GM13977 (cell line): Measurements from ENCODE around the gene KLK4.
A peak's percentile ranks its signal among the peaks of the same experiment; 100 is the strongest.

Source experiments
- DNase-seq: peaks from one replicate; pipeline ENCODE4 v3.0.0; 2012; ENCODE audit warnings: low spot score
- in situ Hi-C: fragments of 300-500 bp; cut with MboI; formaldehyde crosslinking; loops from one replicate; pipeline ENCODE4 v1.12.0; 2022; ENCODE audit warnings: low sequenced_read_pairs, low pct_unique_long_range_greater_than_20kb, mixed read lengths, inconsistent platforms; ENCODE audit not compliant: unreplicated experiment
- TF ChIP-seq, protein P1 (sequence below): IDR thresholded peaks from 2 replicates; pipeline ENCODE4 v1.5.1; 2012; ENCODE audit warnings: mild to moderate bottlenecking, control low read depth; ENCODE audit not compliant: insufficient read depth; ENCODE audit errors: extremely low read depth, missing control alignments

Gene KLK4

DNA sequence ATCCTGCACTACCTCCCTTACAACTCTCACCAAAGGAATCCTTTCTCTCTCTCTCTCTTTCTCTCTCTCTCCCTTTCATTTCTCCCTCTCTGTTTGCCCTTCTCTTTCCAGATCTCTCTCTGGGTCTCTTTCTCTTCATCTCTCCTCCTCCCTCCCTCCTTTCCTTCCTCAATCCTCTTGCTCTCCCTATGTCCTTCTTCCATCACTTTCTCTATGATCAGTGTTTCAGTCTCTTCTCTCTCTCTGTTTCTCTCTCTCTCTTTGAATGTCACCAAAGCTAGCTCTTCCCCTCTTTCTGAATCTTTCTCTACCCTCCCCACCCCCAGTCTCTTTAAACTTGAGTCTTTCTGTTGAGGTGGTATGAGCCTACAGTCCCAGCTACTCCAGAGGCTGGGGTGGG, 19.8 kb upstream of the KLK4 start:
- in situ Hi-C loops, result no loop called here

DNA sequence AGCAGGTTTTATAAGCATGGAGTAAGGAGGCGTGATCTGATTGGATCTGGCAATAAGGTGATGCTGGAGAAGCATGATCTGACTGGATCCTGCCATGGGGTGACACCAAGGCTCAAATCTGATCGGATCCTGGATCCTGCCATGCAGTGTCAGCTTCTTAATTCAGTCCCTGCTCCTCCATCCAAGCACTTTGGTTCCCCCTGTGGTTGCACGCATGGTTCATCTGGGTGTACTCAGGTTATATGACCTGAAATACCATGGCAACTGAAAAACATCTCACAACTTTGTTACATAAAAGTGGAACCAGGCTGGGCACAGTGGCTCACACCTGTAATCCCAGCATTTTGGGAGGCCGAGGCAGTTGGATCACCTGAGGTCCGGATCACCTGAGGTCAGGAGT, 17.6 kb upstream of the KLK4 start:
- in situ Hi-C loops, result no loop called here
- no peak for DNase-seq
- TF ChIP-seq, protein P1, sequence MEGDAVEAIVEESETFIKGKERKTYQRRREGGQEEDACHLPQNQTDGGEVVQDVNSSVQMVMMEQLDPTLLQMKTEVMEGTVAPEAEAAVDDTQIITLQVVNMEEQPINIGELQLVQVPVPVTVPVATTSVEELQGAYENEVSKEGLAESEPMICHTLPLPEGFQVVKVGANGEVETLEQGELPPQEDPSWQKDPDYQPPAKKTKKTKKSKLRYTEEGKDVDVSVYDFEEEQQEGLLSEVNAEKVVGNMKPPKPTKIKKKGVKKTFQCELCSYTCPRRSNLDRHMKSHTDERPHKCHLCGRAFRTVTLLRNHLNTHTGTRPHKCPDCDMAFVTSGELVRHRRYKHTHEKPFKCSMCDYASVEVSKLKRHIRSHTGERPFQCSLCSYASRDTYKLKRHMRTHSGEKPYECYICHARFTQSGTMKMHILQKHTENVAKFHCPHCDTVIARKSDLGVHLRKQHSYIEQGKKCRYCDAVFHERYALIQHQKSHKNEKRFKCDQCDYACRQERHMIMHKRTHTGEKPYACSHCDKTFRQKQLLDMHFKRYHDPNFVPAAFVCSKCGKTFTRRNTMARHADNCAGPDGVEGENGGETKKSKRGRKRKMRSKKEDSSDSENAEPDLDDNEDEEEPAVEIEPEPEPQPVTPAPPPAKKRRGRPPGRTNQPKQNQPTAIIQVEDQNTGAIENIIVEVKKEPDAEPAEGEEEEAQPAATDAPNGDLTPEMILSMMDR, result no peak

More for the DNA sequence above, 19.8 kb upstream of the KLK4 start:
- TF ChIP-seq, protein P1, result no peak
- no peak for DNase-seq

DNA sequence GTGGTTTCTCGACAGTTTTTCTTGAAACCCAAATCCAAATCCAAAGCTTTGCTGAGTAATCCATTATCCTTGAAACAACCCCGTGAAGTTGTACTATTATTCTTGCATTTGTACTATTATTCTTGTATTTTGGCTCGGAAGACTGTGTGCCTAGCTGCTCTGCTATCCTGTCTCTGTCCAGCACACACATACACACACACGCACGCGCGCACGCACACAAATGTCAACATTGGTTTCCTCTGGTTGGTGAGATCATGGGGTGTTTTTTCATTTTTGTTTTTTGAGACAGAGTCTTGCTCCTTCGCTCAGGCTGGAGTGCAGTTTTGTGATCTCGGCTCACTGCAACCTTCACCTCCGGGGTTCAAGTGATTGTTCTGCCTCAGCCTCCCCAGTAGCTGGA, 14.9 kb upstream of the KLK4 start:
- in situ Hi-C loops, result no loop called here
- TF ChIP-seq, protein P1, result no peak
- no peak for DNase-seq

DNA sequence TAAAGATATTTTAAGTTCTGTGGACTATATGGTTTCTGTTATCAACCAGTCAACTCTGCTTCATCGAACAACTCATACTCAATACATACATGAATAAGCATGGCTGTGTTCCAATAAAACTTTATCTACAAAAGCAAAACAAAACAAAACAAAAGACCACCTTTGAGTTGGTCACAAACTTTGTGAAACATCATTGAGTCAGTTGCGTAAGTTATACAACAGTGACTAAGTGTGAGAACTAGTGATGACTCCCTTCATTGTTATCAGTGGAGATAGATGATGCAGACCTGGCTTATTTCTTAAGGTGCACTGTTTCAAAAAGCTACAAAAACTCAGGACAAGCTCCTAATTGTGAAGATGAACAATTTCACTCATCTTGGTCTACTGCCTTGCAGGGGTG, 14.5 kb upstream of the KLK4 start:
- TF ChIP-seq, protein P1, result no peak
- in situ Hi-C loops, result no loop called here
- no peak for DNase-seq

DNA sequence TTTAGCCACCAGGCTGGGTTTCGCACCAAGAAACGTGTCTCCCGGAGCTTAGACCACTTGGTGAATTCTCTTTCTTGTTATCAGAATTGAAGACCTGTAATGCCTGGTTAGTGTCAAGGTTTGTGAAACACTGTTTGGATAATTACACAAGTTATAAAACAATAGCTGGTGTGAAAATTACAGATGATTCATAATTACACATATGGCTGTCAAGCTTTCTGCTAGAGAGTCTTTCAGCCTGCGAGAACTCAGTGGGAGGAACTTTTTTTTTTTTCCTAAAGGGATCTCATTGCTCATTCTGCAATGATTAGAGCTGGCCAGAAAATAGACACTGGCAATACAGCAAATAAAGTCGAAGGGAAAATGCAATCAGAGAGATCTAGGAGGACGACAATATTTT, 13.4 kb upstream of the KLK4 start:
- no peak for DNase-seq
- TF ChIP-seq, protein P1, result no peak
- in situ Hi-C loops, result no loop called here

DNA sequence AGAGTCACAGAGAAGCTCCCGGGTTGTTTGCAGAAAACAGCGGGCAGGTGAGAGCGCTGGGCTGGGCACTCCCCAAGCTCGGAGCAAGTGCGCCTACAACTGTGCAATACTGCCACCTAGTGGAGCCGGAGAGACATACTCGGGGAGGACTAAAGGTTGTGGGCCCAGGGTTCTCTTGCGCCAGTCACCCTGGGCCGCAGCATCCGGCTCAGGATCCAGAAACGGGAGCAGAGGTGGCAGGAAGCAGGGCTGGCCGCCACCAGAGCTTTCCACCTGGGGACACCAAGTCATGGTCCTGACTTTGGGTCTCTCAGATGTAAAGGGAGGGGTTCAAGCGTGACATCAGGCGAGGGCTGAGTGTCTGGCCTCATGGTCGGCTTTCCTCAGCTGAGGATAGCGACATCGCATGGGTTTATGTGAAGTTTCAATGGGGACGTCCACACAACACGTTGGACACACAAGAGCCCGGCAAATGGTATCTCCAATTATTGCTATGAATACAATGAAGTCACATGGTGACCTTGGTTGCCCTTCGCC, 11.2 kb upstream of the KLK4 start:
- in situ Hi-C loops, result no loop called here
- TF ChIP-seq, protein P1, result peak; percentile 91
- DNase-seq, result peak; percentile 88
